H1 (cell line): ENCODE data around the gene PDE2A. TPM values are rescaled to one million over a fixed set of nuclear protein-coding genes. Genes with fewer than 3 reads are reported as not detected.

Experiments
- CTCF ChIA-PET: fragments of 300-600 bp; sonication (Branson Sonifier 250); formaldehyde crosslinking; loops from one replicate; lab custom pipeline; 2021; ENCODE audit not compliant: partially characterized antibody; lab: Charles Lee
- POLR2A ChIA-PET: fragments of 300-600 bp; sonication (Branson Sonifier 250); formaldehyde crosslinking; loops from one replicate; lab custom pipeline; 2021; ENCODE audit warnings: inconsistent platforms; ENCODE audit not compliant: partially characterized antibody; lab: Charles Lee
- DNase-seq, 2 experiments: peaks; one replicate each; pipeline versions ENCODE4 v3.0.0 to v3.0.0-alpha.2; 2010 to 2022; ENCODE audit warnings: low spot score in 2 of 2, low read depth in 1 of 2, mixed read lengths in 1 of 2
- FAIRE-seq: peaks from 2 replicates; lab custom pipeline; 2011; peaks lifted over from hg19 to GRCh38; lab: Jason Lieb, UNC
- H2AFZ ChIP-seq: 2 replicates; pipeline ENCODE4 v1.8.1; 2012; ENCODE audit warnings: low read length, inconsistent platforms
- H2AK5ac ChIP-seq: 2 replicates; pipeline ENCODE4 v1.6.1; 2013; ENCODE audit warnings: low read depth, low read length
- H2BK120ac ChIP-seq: replicated peaks from 2 replicates; pipeline ENCODE3; 2013; ENCODE audit warnings: low read depth, low read length, inconsistent platforms
- H2BK12ac ChIP-seq: 2 replicates; pipeline ENCODE4 v1.6.1; 2013; ENCODE audit warnings: low read depth, low read length
- H2BK15ac ChIP-seq: 2 replicates; pipeline ENCODE4 v1.6.1; 2013; ENCODE audit warnings: low read length
- H2BK20ac ChIP-seq: 2 replicates; pipeline ENCODE4 v1.6.1; 2013; ENCODE audit warnings: low read length
- H2BK5ac ChIP-seq: 2 replicates; pipeline ENCODE4 v1.6.1; 2013; ENCODE audit warnings: low read depth, low read length
- H3K14ac ChIP-seq: 2 replicates; pipeline ENCODE4 v1.6.1; 2013; ENCODE audit warnings: inconsistent platforms; ENCODE audit not compliant: insufficient read length
- H3K18ac ChIP-seq: 2 replicates; pipeline ENCODE4 v1.6.1; 2013; ENCODE audit warnings: low read length; ENCODE audit errors: extremely low read depth
- H3K23ac ChIP-seq: 2 replicates; pipeline ENCODE4 v1.6.1; 2013; ENCODE audit warnings: inconsistent platforms; ENCODE audit not compliant: insufficient read length
- H3K23me2 ChIP-seq: 2 replicates; pipeline ENCODE4 v1.6.1; 2013; ENCODE audit warnings: low read depth, low read length
- H3K27ac ChIP-seq: 2 replicates; pipeline ENCODE4 v1.6.1; 2011; ENCODE audit warnings: low read depth, low read length, inconsistent platforms
- H3K27me3 ChIP-seq, 4 experiments: replicated peaks in 1 of 4; 1 replicate in 1 of 4; 2 replicates in 3 of 4; pipeline versions ENCODE4 v1.6.1 to v1.8.1; 2011 to 2013; ENCODE audit warnings: low read length in 3 of 4, mild to moderate bottlenecking in 3 of 4, inconsistent platforms in 2 of 4, mixed read lengths in 2 of 4, moderate library complexity in 1 of 4; ENCODE audit not compliant: control insufficient read depth in 3 of 4, insufficient read depth in 3 of 4; ENCODE audit errors: extremely low read depth in 1 of 4
- H3K36me3 ChIP-seq, 4 experiments: 2 replicates each; pipeline versions ENCODE4 v1.6.1 to v1.8.1; 2011 to 2013; ENCODE audit warnings: mild to moderate bottlenecking in 4 of 4, low read length in 3 of 4, moderate library complexity in 2 of 4, control low read depth in 1 of 4, inconsistent platforms in 1 of 4; ENCODE audit not compliant: insufficient read depth in 4 of 4, control insufficient read depth in 2 of 4
- H3K4ac ChIP-seq: replicated peaks from 2 replicates; pipeline ENCODE3; 2013; ENCODE audit warnings: low read length, low read depth, mixed read lengths, inconsistent platforms; ENCODE audit not compliant: insufficient read length
- H3K4me1 ChIP-seq, 4 experiments: replicated peaks in 1 of 4; 1 replicate in 1 of 4; 2 replicates in 3 of 4; pipeline versions ENCODE4 v1.6.1 to v1.8.1; 2011 to 2013; ENCODE audit warnings: low read length in 3 of 4, inconsistent platforms in 2 of 4, mixed read lengths in 1 of 4; ENCODE audit not compliant: insufficient read depth in 4 of 4, control insufficient read depth in 3 of 4
- H3K4me2 ChIP-seq, 2 experiments: 2 replicates each; pipeline versions ENCODE4 v1.6.1 to v1.8.1; 2011 to 2013; ENCODE audit warnings: low read depth in 2 of 2, low read length in 2 of 2, control low read depth in 1 of 2, inconsistent platforms in 1 of 2, mild to moderate bottlenecking in 1 of 2; ENCODE audit not compliant: insufficient read depth in 1 of 2
- H3K4me3 ChIP-seq, 4 experiments: fragments of 200-600, 300-600 bp in 1 of 4; sonication (generic), shearing (Covaris generic), sonication (Bioruptor Twin) in 1 of 4; 2 replicates each; pipeline versions ENCODE4 v1.5.1 to v1.8.1; 2011 to 2016; ENCODE audit warnings: low read length in 4 of 4, low read depth in 3 of 4, control low read depth in 2 of 4, inconsistent platforms in 2 of 4, mild to moderate bottlenecking in 2 of 4, mixed read lengths in 1 of 4, moderate library complexity in 1 of 4; ENCODE audit not compliant: insufficient read depth in 2 of 4; ENCODE audit errors: extremely low read depth in 1 of 4
- H3K56ac ChIP-seq: replicated peaks from 2 replicates; pipeline ENCODE3; 2013; ENCODE audit warnings: low read depth, mild to moderate bottlenecking, mixed read lengths, low read length, inconsistent platforms; ENCODE audit not compliant: insufficient read length
- H3K79me1 ChIP-seq: 2 replicates; pipeline ENCODE4 v1.6.1; 2013; ENCODE audit warnings: low read depth, low read length, control low read depth
- H3K79me2 ChIP-seq, 2 experiments: 2 replicates each; pipeline versions ENCODE4 v1.6.1 to v1.8.1; 2012 to 2013; ENCODE audit warnings: low read length in 2 of 2, mild to moderate bottlenecking in 2 of 2, inconsistent platforms in 1 of 2; ENCODE audit not compliant: insufficient read depth in 2 of 2, control insufficient read depth in 1 of 2
- H3K9ac ChIP-seq, 4 experiments: replicated peaks in 1 of 4; 1 replicate in 1 of 4; 2 replicates in 3 of 4; pipeline versions ENCODE4 v1.6.1 to v1.8.1; 2011 to 2013; ENCODE audit warnings: low read depth in 3 of 4, low read length in 3 of 4, control low read depth in 2 of 4, mild to moderate bottlenecking in 2 of 4, moderate library complexity in 2 of 4, inconsistent platforms in 1 of 4; ENCODE audit errors: extremely low read depth in 1 of 4
- H3K9me3 ChIP-seq, 2 experiments: 2 replicates each; pipeline versions ENCODE4 v1.6.1 to v1.8.1; 2012 to 2013; ENCODE audit warnings: mild to moderate bottlenecking in 2 of 2, moderate library complexity in 2 of 2, control low read depth in 1 of 2, inconsistent platforms in 1 of 2, low read depth in 1 of 2, low read length in 1 of 2, mixed read lengths in 1 of 2; ENCODE audit not compliant: insufficient read depth in 2 of 2
- H4K20me1 ChIP-seq, 2 experiments: replicated peaks in 1 of 2; 2 replicates each; pipeline versions ENCODE3 to v1.8.1; 2011 to 2013; ENCODE audit warnings: inconsistent platforms in 2 of 2, low read length in 2 of 2, mild to moderate bottlenecking in 1 of 2; ENCODE audit not compliant: insufficient read depth in 2 of 2, control insufficient read depth in 1 of 2
- H4K5ac ChIP-seq: 2 replicates; pipeline ENCODE4 v1.6.1; 2013; ENCODE audit warnings: low read length, low read depth, mixed read lengths, inconsistent platforms; ENCODE audit not compliant: insufficient read length
- H4K8ac ChIP-seq: 2 replicates; pipeline ENCODE4 v1.8.0; 2013; ENCODE audit warnings: mild to moderate bottlenecking, moderate library complexity, low read length, inconsistent platforms; ENCODE audit not compliant: insufficient read depth; ENCODE audit errors: extremely low read depth
- H4K91ac ChIP-seq: replicated peaks from 2 replicates; pipeline ENCODE3; 2013; ENCODE audit warnings: low read length, mixed read lengths, inconsistent platforms; ENCODE audit not compliant: insufficient read length
- KDM1A ChIP-seq: fragments of 200-600, 300-600 bp; sonication (generic); IDR thresholded peaks from 2 replicates; pipeline ENCODE4 v1.7.1; 2016; ENCODE audit warnings: mild to moderate bottlenecking, low read length, borderline replicate concordance
- RAD21 ChIP-seq, 2 experiments: IDR thresholded peaks in 1 of 2; conservative IDR thresholded peaks in 1 of 2; 2 replicates each; pipeline ENCODE4 v1.6.1; 2011; ENCODE audit warnings: low read depth in 2 of 2, low read length in 2 of 2, improper control_type of control experiment in 1 of 2, inconsistent platforms in 1 of 2, mild to moderate bottlenecking in 1 of 2, moderate library complexity in 1 of 2
- WGBS, 2 experiments: shearing (Covaris generic) in 1 of 2; methylation state at CpG; one replicate each; pipeline versions ENCODE4 v1.1.6 to v1.1.7; 2013 to 2015; ENCODE audit warnings: low lambda C conversion rate in 2 of 2, mixed read lengths in 2 of 2, inconsistent platforms in 1 of 2, low coverage in 1 of 2, missing lambda C conversion rate in 1 of 2; ENCODE audit not compliant: insufficient replicate concordance in 2 of 2, insufficient coverage in 1 of 2, insufficient read length in 1 of 2; ENCODE audit errors: extremely low coverage in 1 of 2, missing lambda C conversion rate in 1 of 2; 5-methylcytosine and 5-hydroxymethylcytosine counted together
- polyA plus RNA-seq, 7 experiments: library from polyadenylated mRNA; depleted of rRNA in 3 of 7; stranded (reverse) in 5 of 7; unstranded in 2 of 7; fragments of >200 nt in 5 of 7; fragments of 200-250 nt in 2 of 7; gene quantifications; 1 replicate in 5 of 7; 2 replicates in 1 of 7; 4 replicates in 1 of 7; pipeline versions ENCODE4 v1.2.1 to v1.2.3, GENCODE V29; 2011 to 2013; ENCODE audit warnings: missing spikeins in 2 of 7, mixed read lengths in 2 of 7
- total RNA-seq: library from RNA; stranded (reverse); fragmentation: NEBNext Ultra II Directional; extraction: Animal tissue kit (Norgen Biotek cat#: 25700); gene quantifications from 2 replicates; pipeline ENCODE4 v1.2.1, GENCODE V29; 2021

The PDE2A gene
- total and polyA plus RNA-seq, 2 of the 8 experiments (the other 6 are each of a cell fraction or from before 2014, with no cell fraction given) = 3.4 to 7.1 TPM

DNA sequence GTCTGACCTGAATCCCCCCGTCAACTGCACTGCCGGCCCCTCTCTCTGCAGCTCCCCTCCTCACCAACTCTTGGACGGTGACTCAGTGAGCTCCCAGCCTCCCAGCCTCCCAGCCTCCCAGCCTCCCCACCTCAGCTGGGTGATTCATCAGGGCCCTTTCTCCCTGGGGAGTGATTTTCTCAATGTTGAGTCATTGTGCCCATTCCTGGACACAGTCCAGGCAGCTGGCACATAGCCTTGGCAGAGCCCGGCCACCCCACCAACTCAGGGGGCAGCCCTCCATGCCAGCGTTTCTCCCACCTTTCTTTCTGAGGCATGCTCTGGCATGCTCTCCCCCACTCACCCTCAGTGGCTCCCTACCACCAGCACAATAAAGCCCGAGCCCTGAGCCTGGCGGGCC, 30.7 kb downstream of the PDE2A start:
- Histone ChIP-seq H3K14ac (no peak overlapping the region), H2BK15ac (0 out of 2 replicates have a peak overlapping the region, but pooled peaks have one; percentile 65), H3K23ac (no peak overlapping the region), H4K91ac (no peak overlapping the region), H3K79me2 (no peaks in the 10 kb centered on the region), H2AFZ (no peak overlapping the region), H3K56ac (no peak overlapping the region), H3K9ac (no peak overlapping the region), H4K20me1 (peaks cover 0 to 7% of the 10 kb centered on the region in 2 experiments), H3K4me2 (peak overlapping the region; percentile 58 to 97; a peak in 3 of 4 replicates), H2BK20ac (no peak overlapping the region), H2BK5ac (no peak overlapping the region), H2AK5ac (no peak overlapping the region), H3K27ac (no peak overlapping the region), H4K5ac (no peak overlapping the region), H3K79me1 (no peaks in the 10 kb centered on the region), H3K4ac (no peak overlapping the region), H3K27me3 (peaks cover 16 to 49% (median 36%) of the 10 kb centered on the region in 4 experiments), H3K4me3 (0 out of 8 replicates have a peak overlapping the region, but pooled peaks of 1 of the 4 experiments have one; percentile 34), H3K18ac (peak overlapping the region; percentile 90; the same call in 1 of the 2 replicates), H3K23me2 (peaks cover 10% of the 10 kb centered on the region; the same call in 1 of the 2 replicates), H3K4me1 (peaks cover 0 to 2% (median 0%) of the 10 kb centered on the region in 4 experiments; a peak in 1 of 7 replicates), H4K8ac (no peak overlapping the region), H2BK120ac (no peak overlapping the region), H2BK12ac (peak overlapping the region; percentile 87; the same call in 1 of the 2 replicates), H3K36me3 (no peaks in the 10 kb centered on the region), H3K9me3 (no peaks in the 10 kb centered on the region)
- DNase-seq (no peak), FAIRE-seq (no peak)
- no peak for TF ChIP-seq RAD21 (IDR thresholded peaks at IDR 0.05 in 1 of 2, conservative IDR thresholded peaks at IDR 0.05 in 1 of 2; ENCODE audit: low read depth in 2 of 2, low read length in 2 of 2)
- TF ChIP-seq KDM1A = peak; percentile 86; the same call in 1 of the 2 replicates
- CTCF ChIA-PET = interaction anchor here (0.9 to 39.6 kb wide), 19 partner anchors 8 to 56 kb away, joined by 3 to 624 read pairs (median 5); partner anchors contain the start of gene PDE2A
- WGBS, 2 experiments = 83% methylated on average over 6 of the region's 7 CpGs; no CpG with 5 or more reads in 1 of the 2 experiments
- POLR2A ChIA-PET = interaction anchor here (1.0 to 1.5 kb wide), 3 partner anchors 30 to 735 kb away, joined by 3 to 5 read pairs (median 3); no protein-coding TSS in a partner anchor
